ENCODE data around the gene C12orf42.

GRCh38 chr12:103401421-103401820, 94.3 kb downstream of the C12orf42 start:
- no peak for TF ChIP-seq CTCF (conservative IDR thresholded peaks at IDR 0.05; ENCODE audit: low read length)
- TF ChIP-seq EZH2phosphoT487 (IDR thresholded peaks at IDR 0.05; ENCODE audit: borderline replicate concordance): no peak

Data from Loucy (cell line).